Kidney glomerular epithelial cell (primary cell): ENCODE measurements around the gene CDH15.
"Not testable (repeated sequence)": the region's sequence is repeated elsewhere in the genome, so short reads cannot be mapped to it uniquely, and the experiment has no call there.

ENCODE experiments used
- DNase-seq: peaks from one replicate; lab custom pipeline; 2025; lab: John Stamatoyannopoulos, UW

The CDH15 gene

GRCh38 chr16:89172528-89173173 is 1.1 kb downstream of the CDH15 start:
- no peak for DNase-seq

- DNase-seq: no peak
These were observed 1.8 kb downstream of the CDH15 start for GRCh38 chr16:89173174-89173921.

GRCh38 chr16:89174055-89174827 is 2.7 kb downstream of the CDH15 start:
- no peak for DNase-seq

GRCh38 chr16:89174877-89175276 is 3.3 kb downstream of the CDH15 start:
- no peak for DNase-seq

- DNase-seq: no peak
These were observed 4.0 kb downstream of the CDH15 start for GRCh38 chr16:89175280-89176146.

- no peak for DNase-seq
These were observed 4.7 kb downstream of the CDH15 start for GRCh38 chr16:89176147-89176690.

GRCh38 chr16:89176717-89177116 is 5.2 kb downstream of the CDH15 start:
- no peak for DNase-seq

- DNase-seq: no peak
These were observed 6.0 kb downstream of the CDH15 start for GRCh38 chr16:89177501-89177900.

- DNase-seq: no peak
These were observed 7.1 kb downstream of the CDH15 start for GRCh38 chr16:89178453-89179147.

- DNase-seq: no peak
These were observed 7.6 kb downstream of the CDH15 start for GRCh38 chr16:89179148-89179484.

GRCh38 chr16:89179656-89180315 is 8.2 kb downstream of the CDH15 start:
- no peak for DNase-seq

- DNase-seq: no peak
These were observed 11.9 kb downstream of the CDH15 start for GRCh38 chr16:89183463-89183862.

GRCh38 chr16:89183975-89184676 is 12.6 kb downstream of the CDH15 start:
- DNase-seq: no peak

GRCh38 chr16:89184677-89184932 is 13.1 kb downstream of the CDH15 start:
- DNase-seq: no peak

GRCh38 chr16:89184933-89185794 is 13.6 kb downstream of the CDH15 start:
- no peak for DNase-seq

GRCh38 chr16:89185887-89186592 is 14.5 kb downstream of the CDH15 start:
- DNase-seq: not testable (repeated sequence)

- DNase-seq: not testable (repeated sequence)
These were observed 15.1 kb downstream of the CDH15 start for GRCh38 chr16:89186593-89187031.

GRCh38 chr16:89187032-89187769 is 15.7 kb downstream of the CDH15 start:
- DNase-seq: no peak
